Fibroblast of skin of scalp (primary cell): ENCODE results near the gene PPIB.
"Not testable (repeated sequence)": the region's sequence is repeated elsewhere in the genome, so short reads cannot be mapped to it uniquely, and the experiment has no call there.

Experiments
- DNase-seq: peaks from one replicate; pipeline ENCODE4 v3.0.0-alpha.2; 2013

PPIB gene

DNA sequence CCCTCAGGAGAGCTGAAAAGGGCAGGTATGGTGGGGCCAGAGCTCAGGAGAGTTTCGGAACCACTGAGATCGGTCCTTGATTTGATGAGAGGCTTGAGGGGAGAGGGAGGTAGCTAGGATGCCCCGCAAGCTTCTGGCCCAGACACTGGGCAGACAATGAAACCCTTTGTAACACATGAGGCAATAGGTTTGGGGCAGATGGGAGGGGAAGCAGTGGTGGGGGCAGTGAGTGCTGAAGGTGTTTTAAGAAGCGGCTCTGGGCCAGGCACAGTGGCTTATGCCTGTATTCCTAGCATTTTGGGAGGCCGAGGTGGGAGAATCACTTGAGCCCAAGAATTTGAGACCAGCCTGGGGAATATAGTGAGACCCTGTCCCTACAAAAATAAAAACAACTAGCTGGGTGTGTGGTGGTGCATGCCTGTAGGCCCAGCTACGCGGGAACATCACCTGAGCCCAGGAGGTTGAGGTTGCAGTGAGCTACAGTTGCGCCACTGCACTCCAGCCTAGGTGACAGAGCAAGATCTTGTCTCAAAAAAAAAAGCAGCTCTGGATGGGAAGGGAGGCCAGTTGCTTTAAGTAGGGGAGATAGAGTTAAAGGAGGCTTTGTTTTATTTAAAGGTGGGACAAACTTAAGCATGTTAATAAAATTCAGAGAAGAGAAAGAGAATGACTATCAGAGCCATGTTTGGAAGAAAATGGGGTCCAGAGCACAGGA lies 20.9 kb downstream of the PPIB start:
- no peak for DNase-seq

DNA sequence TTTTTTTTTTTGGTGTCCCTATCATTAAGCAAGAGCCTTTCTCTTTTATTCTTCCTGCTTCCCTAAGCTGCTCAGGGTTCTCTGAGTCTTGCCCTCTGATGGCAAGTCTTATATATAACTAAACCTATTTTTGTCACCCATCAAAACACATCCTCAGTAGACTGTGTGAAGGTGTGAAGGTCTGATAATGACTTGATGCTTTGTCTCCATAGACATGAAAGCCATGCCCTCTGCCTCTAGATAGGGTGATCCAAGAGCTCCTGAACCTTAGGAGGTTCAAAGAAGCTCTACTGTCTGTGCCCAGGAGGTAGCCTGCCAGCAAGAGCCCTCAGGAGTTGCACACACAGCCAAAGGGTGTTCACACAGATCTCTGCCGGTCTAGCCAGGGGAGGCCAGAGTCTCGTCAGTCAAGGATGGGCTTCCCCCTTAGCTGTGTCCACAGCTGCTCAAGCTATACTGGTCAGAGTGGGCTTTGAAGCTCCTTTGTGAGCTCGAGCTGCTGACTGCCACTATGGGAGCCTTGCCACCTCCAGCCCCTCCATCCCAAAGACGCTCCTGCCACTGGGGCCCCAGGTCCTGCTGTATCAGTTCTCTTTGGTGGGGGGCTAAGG lies 24.4 kb downstream of the PPIB start:
- DNase-seq, result no peak

DNA sequence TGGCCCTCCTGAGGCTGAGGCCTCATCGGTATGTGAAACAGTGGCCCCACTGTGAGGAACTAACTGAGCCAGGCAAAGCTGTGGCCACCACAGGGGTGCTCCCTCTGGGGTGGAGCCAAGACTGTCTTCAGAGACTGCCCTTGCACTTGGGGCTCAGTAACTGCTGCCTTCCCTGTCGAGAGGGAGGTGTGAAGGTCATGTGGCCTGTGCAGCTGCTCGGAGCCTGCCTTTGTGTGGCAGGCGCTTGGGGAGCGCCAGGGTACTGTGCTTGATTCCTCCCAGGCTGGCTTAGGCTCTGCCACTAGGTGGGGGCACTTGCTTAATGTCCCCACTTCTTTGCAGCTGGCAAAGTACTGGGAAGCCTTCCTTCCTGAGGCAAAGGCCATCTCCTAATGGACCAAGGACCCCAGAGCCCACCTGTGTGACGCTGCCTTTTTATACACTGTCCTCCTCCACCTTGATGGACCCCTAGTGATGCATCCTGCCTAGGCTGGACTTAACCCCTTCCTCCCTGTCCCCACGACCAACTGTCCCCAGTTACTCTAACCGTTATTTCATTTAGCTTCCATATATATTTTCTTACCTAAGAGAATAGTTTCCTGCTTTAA lies 25.5 kb downstream of the PPIB start:
- DNase-seq, result no peak

DNA sequence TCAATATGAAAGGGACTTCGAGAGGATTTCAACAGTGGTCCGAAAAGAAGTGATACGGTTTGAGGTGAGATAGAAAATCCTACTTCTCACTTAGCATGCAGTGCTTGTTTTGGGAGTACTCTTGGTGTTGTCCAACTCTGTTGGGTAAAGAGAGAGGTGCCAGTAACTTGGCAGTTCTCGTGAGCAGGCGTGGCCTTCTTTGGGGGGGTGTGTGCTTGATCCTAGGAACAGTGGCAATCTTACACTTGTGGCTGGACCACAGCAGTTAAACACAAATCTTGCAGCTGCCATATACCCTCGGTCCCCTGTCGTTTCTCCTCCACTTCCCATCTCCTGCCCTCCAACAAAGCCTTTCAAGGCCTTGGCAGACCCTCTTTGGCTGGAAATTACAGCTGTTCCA lies 26.5 kb downstream of the PPIB start:
- DNase-seq, result no peak

DNA sequence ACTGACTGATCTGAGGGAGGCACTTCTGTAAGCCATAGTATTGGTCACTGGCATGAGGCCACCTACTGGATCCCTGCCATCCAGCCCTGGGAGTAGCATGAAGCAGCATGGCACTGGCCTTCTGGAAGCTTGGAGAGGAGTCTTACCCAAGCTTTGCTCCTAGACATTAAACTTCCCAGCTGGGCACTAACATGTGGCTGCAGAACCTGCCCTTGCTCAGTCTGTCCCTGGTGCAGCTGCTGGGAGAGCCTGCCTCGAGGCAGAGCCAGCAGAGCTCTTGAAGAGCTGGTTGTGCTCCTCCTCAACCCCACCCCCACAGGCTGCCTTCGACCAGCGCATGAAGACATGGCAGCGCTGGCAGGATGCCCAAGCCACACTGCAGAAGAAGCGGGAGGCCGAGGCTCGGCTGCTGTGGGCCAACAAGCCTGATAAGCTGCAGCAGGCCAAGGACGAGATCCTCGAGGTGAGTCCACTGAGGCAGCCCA lies 28.4 kb downstream of the PPIB start:
- DNase-seq, result peak; percentile 32

DNA sequence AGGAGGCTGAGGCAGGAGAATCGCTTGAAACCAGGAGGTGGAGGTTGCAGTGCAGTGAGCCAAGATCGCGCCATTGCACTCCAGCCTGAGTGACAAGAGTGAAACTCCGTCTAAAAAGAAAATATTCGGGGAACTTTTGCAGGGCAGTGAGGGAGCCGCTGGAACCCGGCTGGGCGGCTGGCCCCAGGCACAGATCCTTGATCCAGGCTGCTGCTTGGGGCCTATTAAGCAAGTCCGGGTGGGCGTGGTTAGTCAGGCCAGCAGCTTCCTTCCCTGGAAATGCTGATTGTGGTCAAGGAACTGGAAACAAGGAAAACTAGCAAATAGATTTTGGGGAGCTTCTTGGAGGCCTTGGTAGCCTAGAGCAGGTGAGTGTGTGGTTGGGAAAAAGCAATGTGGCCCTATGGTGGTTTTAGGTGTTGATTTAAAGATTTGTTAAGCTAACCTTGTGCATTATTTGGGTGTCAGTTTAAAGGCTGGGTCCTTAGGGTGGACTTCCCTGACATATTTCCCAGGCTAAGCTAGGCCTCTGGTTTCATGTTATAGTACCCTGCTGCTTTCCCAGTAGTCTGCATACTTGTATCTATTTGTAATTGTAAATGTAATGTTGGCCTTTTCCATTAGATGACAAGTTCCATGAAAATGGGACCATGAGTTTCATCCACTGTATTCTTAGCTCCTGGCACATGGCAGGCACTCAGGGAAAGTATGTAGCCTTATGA lies 29.0 kb downstream of the PPIB start:
- no peak for DNase-seq

DNA sequence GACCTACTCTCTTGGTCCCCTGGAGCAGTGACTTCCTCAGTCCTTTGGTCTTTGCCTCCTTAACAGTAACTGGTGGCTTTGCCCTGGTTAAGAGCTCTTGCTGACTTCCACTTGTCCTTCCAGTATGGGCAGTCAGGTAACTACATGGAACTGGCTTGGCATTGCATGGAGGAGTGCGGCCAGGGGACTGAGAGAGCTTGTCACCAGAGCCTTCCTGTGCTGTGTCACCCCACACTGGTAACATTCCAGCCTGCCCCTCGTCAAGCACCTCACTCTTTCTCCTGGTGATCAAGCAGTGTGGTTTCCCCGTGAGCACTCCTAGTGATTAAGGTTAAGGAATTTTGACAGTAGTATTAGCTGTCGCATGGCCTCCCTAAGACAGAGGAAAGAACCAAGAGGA lies 30.6 kb downstream of the PPIB start:
- no peak for DNase-seq

DNA sequence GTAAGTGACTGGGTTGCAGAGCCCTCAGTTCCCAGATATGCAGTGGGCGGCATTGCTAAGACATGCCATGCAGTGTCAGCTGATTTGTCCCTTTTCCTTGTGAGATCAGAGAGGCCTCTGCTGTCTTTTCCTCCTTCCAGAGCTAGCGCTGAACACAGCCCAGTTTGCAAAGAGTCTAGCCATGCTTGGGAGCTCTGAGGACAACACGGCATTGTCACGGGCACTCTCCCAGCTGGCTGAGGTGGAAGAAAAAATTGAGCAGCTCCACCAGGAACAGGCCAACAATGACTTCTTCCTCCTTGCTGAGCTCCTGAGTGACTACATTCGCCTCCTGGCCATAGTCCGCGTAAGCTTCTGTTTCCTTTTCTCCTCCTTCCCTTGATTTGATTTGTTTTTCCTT lies 31.3 kb downstream of the PPIB start:
- DNase-seq, result no peak

DNA sequence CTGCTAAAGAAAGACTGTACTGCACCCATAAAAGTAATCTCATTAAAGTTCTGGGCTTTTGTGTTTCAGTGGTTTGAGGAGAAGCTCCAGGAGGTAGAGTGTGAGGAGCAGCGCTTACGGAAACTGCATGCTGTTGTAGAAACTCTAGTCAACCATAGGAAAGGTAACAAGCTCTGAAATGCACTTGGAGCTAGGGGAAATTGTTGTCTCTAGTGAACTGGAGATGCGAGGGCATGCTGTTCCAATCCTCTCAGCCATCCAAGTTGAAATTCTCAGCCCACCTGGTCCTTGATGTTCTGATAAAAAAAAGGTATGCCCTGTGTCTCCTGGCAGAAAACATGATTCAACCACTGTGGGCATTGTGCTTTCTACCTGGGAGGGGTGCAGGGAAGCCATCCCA lies 32.7 kb downstream of the PPIB start:
- no peak for DNase-seq

DNA sequence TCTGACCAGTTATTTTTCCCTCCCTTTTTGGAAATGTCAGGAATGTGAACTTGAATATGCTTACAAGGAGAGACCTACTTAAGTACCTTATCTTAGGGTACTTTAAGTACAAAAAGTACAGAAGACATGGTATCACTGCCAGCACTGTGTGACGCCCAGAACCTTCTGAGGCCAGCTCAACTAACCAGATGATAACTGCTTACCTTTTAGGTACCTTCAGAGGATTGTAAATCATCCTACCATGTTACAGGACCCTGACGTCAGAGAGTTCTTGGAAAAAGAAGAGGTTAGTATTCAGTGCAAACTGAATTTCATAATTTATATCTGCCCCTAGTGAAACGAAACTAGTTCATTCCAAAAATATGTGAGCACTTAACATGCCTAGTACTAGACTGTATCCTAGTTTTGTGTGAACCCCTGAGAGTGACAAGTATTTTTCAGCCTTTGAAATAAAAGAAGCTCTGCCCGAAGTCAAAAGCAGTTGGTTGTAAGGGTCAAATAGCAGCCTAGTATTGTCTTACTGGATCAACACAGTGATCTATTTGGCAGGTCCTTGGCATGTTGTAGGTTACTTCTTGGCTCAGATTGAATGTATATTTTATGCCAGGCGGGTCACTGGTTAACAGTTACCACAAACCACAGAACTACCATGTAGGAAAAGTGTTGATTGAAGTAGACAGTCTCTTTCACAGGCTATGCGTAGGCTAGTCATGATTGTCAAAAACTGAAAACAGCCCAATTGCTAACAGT lies 35.1 kb downstream of the PPIB start:
- DNase-seq, result no peak

DNA sequence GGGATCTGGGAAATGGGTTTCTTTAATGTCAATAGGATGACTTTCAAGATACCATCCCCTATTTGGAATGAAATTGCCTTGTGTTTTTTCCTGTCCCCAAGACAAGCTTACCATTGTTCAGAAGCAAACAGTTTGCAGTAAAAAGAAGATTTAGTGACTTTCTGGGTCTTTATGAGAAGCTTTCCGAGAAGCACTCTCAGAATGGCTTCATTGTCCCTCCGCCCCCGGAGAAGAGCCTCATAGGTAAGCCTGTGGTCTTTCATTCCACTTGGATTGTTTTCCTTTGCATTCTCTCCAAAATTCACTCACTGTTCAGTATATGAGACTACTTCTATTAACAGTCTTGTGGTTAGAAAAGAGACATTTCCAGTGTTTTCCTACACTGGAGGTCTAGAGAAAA lies 36.8 kb downstream of the PPIB start:
- no peak for DNase-seq

DNA sequence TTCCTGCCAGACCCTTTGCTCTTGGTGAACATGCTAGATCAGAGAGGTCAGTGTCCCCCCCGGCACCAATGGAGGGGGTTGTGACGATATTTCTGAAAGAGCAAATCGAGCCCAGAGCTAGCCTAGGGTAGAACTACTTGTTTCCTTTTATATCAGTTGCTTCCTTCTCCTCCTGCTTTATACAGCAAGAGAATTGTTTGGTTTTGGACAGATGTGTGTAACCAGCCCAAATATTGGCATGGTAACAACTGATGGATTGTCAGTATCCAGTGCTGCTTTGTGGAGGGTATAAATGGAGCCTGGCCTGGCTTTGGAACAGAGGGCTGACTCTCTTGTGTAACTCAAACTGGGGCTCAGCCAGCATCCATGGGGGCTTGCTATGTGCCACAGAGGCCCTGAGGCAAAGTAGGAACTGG lies 39.9 kb downstream of the PPIB start:
- no peak for DNase-seq

DNA sequence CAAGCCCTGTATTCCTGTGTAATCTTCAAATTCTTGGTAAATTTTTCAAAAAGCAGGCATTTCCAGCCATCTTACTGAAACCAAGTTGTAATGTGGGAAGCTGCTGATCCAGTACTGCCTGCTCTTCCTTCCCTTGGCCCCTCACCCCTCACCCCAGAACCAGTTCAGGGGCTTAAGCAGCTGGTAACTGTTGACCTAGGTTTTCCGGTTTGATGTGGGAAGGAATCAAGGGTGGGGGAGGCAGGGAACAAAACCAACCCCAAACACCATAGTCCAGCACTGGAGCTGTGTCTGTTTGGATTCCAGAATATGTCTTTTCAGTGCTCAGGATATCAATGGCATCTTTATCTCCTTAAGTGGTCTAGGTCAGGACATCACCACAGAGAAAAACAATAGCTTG lies 40.4 kb downstream of the PPIB start:
- no peak for DNase-seq

DNA sequence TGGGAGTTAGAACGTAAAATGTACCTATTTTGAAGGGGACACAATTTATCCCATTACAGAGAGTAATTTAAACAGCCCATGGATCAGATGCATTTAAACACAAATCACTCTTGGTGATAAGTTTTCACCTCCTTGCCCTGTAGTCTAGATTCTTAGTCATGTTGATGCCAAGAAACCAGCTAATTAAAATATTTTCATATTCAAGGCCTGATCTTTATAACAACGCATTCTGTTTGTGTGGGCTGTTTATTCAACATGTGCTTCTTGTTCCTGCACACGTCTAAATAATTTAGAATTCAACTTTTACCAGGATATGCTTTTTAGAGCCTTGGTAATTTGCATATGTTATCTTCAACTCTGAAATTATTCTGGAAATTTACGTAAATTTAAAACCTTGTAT lies 41.2 kb downstream of the PPIB start:
- DNase-seq, result no peak

DNA sequence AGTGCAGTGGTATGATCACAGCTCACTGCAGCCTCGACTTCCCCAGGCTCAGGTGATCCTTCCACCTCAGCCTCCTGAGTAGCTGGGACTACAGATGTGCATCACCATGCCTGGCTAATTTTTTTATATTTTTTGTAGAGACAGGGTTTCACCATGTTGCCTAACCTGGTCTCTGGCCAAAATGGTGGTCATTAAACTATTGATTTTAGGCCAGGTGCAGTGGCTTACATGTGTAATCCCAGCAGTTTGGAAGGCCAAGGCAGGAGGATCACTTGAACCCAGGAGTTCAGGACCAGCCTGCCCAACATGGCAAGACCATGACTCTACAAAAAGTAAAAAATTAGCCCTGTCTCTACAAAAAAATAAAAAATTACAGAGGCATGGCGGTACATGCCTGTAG lies 42.5 kb downstream of the PPIB start:
- DNase-seq, result not testable (repeated sequence)

DNA sequence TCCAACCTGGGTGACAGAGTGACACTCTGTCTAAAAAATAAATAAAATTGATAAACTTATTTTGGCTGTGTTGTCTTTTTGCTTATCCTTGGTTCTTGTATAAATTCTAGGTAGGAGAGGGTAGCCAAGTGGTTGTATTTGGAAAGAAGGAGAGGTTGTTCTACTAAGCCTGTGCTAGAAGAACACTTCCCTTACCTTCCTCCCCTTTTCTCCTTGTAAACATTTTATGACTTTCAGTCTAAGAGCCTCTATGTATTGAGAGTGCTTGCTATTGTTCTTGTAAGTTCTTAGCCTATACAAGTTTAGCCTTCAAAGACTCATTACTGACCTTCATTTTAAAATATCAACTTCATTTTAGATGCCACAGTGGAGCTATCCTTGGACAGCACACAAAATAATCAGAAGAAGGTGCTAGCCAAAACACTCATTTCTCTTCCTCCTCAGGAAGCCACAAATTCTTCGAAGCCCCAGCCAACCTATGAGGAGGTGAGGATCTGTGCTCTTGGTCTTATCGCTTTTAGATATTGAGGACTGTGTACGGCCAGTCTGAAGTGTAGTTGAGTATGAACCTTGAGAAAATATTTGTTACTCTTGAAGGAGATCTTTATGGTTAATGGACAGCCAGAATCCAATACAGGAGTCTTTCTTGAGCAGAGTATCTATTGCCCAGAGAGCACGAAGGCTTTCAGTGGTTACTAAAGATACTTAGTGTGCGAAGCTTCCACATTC lies 44.9 kb downstream of the PPIB start:
- no peak for DNase-seq

DNA sequence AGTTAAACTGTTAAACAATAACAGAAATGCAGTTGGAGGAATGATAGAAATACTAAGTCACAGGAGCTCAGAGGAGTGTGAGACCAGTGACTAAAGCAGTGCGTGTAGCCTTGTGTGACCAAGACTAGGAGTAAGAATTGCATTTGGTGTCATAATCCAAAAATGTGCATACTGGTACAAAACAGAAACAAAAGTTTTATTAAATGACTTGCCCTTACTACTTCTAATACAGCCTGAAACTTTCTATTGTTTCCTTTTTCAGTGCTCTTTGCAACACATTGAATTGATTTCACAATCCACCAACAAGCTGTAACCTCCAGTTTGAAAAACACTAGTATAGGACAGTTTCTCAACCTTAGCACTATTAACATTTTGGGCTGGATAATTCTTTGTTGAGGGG lies 49.9 kb downstream of the PPIB start:
- DNase-seq, result peak; percentile 53

DNA sequence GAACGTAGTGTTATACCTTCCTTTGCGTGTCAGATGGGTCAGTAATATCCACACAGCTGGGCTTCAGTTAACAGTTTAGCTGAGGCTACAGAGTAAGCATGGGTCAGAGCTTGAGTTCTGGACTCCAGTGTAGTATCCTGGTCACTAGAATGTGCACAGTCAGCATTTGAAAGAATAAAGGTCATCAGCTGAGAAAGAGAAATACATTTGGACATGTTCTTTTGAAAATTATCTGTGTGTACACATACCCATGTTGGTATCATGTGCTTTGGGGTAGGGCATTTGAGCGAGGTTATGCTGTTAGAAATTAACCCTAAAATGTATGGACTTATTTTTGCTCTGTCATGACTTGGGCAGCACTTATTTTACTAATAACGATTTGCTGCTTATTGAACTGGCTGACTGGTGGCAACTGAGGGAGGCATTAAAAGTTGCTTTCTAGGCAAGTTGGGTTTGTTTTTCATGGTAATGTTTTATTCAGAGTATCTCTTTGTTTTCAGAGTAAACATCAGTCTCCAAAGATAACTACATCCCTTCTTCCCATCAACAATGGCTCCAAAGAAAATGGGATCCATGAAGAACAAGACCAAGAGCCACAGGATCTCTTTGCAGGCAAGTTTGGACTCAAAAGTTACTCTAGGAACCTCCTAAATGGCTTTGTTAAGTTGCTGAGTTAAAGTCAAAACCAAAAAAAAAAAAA lies 50.6 kb downstream of the PPIB start:
- no peak for DNase-seq

DNA sequence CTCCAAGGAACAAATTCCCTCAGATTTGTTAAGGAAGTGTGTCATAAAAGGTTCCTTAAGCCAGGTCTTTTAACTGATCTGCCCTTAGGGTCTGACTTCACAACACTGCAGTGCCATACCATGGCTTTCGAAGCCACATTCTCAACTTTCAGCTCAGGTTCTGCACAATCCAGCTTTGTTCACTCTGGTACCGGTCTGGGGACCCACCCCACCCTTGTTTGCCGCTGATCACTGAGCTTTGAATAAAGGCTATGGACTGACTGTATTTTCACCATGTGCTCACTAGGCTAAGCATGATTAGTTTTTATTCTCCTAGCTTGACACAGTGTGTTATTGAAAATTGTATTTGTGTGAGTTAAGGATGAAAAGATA lies 51.2 kb downstream of the PPIB start:
- DNase-seq, result no peak

DNA sequence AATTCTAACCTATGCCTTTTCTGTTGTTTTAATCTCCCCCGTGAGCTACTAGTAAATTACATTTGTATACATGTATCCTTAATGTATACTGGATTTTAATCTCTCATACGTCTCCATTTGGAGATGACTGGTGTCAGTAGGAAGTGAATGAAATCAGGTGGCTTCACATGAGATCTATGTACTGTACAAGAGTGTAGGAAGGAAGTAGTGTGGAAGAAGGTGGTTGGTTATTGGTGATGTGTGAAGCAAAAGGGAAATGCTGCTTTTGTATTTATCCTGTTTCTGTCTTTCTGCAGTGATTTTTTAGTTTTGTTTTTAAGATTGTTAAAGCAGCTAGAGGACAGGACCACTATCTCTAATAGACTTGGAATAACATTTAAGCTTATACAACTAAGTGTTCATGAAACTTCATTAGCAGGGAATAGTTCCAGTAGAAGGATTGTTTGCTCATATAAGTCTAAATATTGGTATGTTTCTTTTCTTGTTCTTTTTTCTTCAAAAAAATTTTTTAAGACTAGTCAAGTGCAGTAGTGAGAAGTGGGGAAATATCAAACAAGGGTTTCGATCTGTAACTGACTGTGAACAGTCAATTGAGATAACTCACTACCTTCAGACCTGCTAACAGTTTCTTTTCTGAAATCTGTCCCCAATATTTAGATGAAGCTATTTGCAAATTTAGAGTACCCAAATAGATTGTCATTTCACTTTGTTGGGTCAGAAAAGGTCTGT lies 51.7 kb downstream of the PPIB start:
- DNase-seq, result no peak
